BE2C (cell line): ENCODE data around the gene DDX28.

Source experiments
- DNase-seq: peaks from one replicate; pipeline ENCODE4 v3.0.0-alpha.2; 2020
- H3K27me3 ChIP-seq: fragments of 250-450 bp; sonication (Bioruptor Pico); 2 replicates; pipeline ENCODE4 v1.5.1; 2020; ENCODE audit warnings: mild to moderate bottlenecking
- H3K36me3 ChIP-seq: fragments of 250-450 bp; sonication (Bioruptor Pico); 2 replicates; pipeline ENCODE4 v1.5.1; 2020; ENCODE audit warnings: mild to moderate bottlenecking
- H3K4me1 ChIP-seq: fragments of 250-450 bp; sonication (Bioruptor Pico); 2 replicates; pipeline ENCODE4 v1.5.1; 2020
- H3K4me3 ChIP-seq: 2 replicates; pipeline ENCODE4 v1.5.1; 2011; ENCODE audit warnings: low read depth, low read length
- H3K9me3 ChIP-seq: fragments of 250-450 bp; sonication (Bioruptor Pico); 2 replicates; pipeline ENCODE4 v1.5.1; 2020
- CTCF ChIP-seq: IDR thresholded peaks from 2 replicates; pipeline ENCODE4 v1.5.1; 2012; ENCODE audit warnings: mild to moderate bottlenecking, low read depth, low read length

Gene DDX28

GRCh38 chr16:68061396-68061795, 38.4 kb upstream of the DDX28 start:
- no peak for TF ChIP-seq CTCF
- H3K36me3 ChIP-seq = peaks cover 25% of the 10 kb centered on the region
- H3K9me3 ChIP-seq = no peaks in the 10 kb centered on the region
- no peak overlapping the region for H3K4me3 ChIP-seq
- H3K27me3 ChIP-seq = no peaks in the 10 kb centered on the region
- no peak for DNase-seq
- H3K4me1 ChIP-seq = no peaks in the 10 kb centered on the region

GRCh38 chr16:68059804-68060203, 36.8 kb upstream of the DDX28 start:
- no peak for TF ChIP-seq CTCF
- Histone ChIP-seq H3K36me3 (peaks cover 33% of the 10 kb centered on the region), H3K27me3 (no peaks in the 10 kb centered on the region), H3K9me3 (no peaks in the 10 kb centered on the region), H3K4me3 (no peak overlapping the region), H3K4me1 (no peaks in the 10 kb centered on the region)
- no peak for DNase-seq

- H3K9me3 ChIP-seq = no peaks in the 10 kb centered on the region
These were observed 32.4 kb upstream of the DDX28 start for GRCh38 chr16:68055395-68055794.

GRCh38 chr16:68049449-68049848, 26.4 kb upstream of the DDX28 start:
- no peaks in the 10 kb centered on the region for H3K9me3 ChIP-seq
- TF ChIP-seq CTCF = no peak
- DNase-seq = no peak
- H3K27me3 ChIP-seq = no peaks in the 10 kb centered on the region
- peaks cover 25% of the 10 kb centered on the region for H3K36me3 ChIP-seq
- no peak overlapping the region for H3K4me3 ChIP-seq
- H3K4me1 ChIP-seq = no peaks in the 10 kb centered on the region

More at GRCh38 chr16:68055395-68055794, 32.4 kb upstream of the DDX28 start:
- no peak for TF ChIP-seq CTCF
- Histone ChIP-seq H3K4me1 (no peaks in the 10 kb centered on the region), H3K27me3 (no peaks in the 10 kb centered on the region), H3K36me3 (peaks cover 33% of the 10 kb centered on the region), H3K4me3 (no peak overlapping the region)
- DNase-seq = no peak

- Histone ChIP-seq H3K4me1 (no peaks in the 10 kb centered on the region), H3K36me3 (peaks cover 15% of the 10 kb centered on the region), H3K27me3 (no peaks in the 10 kb centered on the region), H3K9me3 (no peaks in the 10 kb centered on the region), H3K4me3 (no peak overlapping the region)
- no peak for TF ChIP-seq CTCF
- DNase-seq = no peak
These were observed 25.0 kb upstream of the DDX28 start for GRCh38 chr16:68047987-68048386.

GRCh38 chr16:68046106-68046505, 23.1 kb upstream of the DDX28 start:
- no peaks in the 10 kb centered on the region for H3K4me1 ChIP-seq
- DNase-seq = no peak
- no peak overlapping the region for H3K4me3 ChIP-seq
- no peaks in the 10 kb centered on the region for H3K9me3 ChIP-seq
- H3K27me3 ChIP-seq = no peaks in the 10 kb centered on the region
- peaks cover 14% of the 10 kb centered on the region for H3K36me3 ChIP-seq
- TF ChIP-seq CTCF = no peak
